Measurements from ENCODE around the gene THBS3.

THBS3 gene

DNA sequence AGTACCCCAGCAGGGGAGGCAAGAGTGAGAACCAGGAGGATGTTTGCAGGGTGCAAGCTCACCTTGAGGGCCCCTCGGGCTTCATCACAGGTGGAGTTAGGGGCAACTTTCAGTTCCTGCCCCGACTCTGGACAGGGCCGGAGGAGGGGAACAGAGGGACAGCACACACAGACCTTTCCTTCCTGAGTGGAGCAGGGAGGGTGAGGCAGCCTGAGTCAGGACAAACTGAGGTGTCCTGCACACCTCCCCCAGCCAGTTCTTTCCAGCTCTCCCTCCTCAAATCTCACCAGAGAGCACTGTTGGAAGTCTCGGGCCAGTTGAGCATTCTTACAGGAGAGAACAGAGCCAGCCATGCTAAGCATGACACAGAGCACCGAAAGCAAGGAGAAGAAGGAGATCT is 46.1 kb upstream of the THBS3 start:
- TF ChIP-seq, protein P1, sequence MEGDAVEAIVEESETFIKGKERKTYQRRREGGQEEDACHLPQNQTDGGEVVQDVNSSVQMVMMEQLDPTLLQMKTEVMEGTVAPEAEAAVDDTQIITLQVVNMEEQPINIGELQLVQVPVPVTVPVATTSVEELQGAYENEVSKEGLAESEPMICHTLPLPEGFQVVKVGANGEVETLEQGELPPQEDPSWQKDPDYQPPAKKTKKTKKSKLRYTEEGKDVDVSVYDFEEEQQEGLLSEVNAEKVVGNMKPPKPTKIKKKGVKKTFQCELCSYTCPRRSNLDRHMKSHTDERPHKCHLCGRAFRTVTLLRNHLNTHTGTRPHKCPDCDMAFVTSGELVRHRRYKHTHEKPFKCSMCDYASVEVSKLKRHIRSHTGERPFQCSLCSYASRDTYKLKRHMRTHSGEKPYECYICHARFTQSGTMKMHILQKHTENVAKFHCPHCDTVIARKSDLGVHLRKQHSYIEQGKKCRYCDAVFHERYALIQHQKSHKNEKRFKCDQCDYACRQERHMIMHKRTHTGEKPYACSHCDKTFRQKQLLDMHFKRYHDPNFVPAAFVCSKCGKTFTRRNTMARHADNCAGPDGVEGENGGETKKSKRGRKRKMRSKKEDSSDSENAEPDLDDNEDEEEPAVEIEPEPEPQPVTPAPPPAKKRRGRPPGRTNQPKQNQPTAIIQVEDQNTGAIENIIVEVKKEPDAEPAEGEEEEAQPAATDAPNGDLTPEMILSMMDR (conservative IDR thresholded peaks at IDR 0.05; ENCODE audit: low read depth), result no peak
- DNase-seq (ENCODE audit: low spot score), result no peak
- ChIA-PET POLR2A (ENCODE audit: low non-redundant PET) (interaction anchor here (0.6 kb wide), 1 partner anchor 46 kb away, joined by 4 read pairs; no protein-coding TSS in a partner anchor), CTCF (interaction anchor here (0.5 to 0.7 kb wide), 2 partner anchors 113 to 576 kb away, joined by 3 read pairs; no protein-coding TSS in a partner anchor)
- peak overlapping the region; percentile 92 for H3K27ac ChIP-seq

DNA sequence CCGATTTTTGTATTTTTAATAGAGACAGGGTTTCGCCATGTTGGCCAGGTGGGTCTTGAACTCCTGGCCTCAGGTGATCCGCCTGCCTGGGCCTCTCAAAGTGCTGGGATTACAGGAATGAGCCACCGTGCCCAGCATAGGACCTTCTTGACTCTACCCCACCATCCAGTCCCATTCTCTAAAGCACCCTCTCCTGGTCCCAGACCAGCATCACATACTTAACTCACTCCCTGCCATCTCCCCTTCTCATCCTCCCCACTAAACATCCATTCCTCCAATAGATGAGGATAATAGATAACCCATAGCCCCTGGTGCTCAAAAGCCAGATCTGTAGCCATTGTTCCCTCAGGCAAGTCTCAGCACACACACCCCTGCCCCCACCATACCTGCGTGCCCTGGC is 45.5 kb upstream of the THBS3 start:
- TF ChIP-seq, protein P1 (conservative IDR thresholded peaks at IDR 0.05; ENCODE audit: low read depth), result no peak
- POLR2A ChIA-PET (ENCODE audit: low non-redundant PET), result interaction anchor here (0.6 kb wide), 1 partner anchor 45 kb away, joined by 4 read pairs; no protein-coding TSS in a partner anchor
- CTCF ChIA-PET, result no interaction called here
- peak overlapping the region; percentile 92 for H3K27ac ChIP-seq
- DNase-seq (ENCODE audit: low spot score), result no peak

DNA sequence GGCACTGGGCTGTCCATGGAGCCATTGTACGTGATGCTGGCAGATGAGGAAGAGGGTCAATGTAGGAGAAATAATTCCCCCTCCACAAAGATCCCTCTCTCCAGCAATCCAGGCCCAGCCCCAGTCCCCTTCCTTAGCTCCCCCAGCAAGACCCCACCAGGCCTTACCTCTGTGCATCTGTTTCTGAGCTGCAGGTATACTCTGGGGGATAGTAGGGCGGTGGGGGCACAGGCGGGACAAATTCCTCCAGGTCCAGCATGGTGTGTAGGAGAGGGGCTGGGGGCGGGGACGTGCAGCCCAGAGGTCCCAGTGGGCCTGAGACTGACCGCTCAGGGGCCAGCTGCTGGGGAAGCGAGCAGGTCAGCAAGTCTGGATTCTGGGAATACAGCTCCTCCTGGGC is 43.9 kb upstream of the THBS3 start:
- ChIA-PET CTCF (interaction anchor here (0.6 to 3.7 kb wide), 18 partner anchors 10 to 341 kb away, joined by 3 to 34 read pairs (median 5); partner anchors contain the start of genes CLK2, FDPS, RUSC1 and SCAMP3), POLR2A (ENCODE audit: low non-redundant PET) (interaction anchor here (0.6 kb wide), 1 partner anchor 8 kb away, joined by 6 read pairs; no protein-coding TSS in a partner anchor)
- TF ChIP-seq, protein P1 (conservative IDR thresholded peaks at IDR 0.05; ENCODE audit: low read depth), result no peak
- peak overlapping the region; percentile 63 for H3K27ac ChIP-seq
- no peak for DNase-seq (ENCODE audit: low spot score)

DNA sequence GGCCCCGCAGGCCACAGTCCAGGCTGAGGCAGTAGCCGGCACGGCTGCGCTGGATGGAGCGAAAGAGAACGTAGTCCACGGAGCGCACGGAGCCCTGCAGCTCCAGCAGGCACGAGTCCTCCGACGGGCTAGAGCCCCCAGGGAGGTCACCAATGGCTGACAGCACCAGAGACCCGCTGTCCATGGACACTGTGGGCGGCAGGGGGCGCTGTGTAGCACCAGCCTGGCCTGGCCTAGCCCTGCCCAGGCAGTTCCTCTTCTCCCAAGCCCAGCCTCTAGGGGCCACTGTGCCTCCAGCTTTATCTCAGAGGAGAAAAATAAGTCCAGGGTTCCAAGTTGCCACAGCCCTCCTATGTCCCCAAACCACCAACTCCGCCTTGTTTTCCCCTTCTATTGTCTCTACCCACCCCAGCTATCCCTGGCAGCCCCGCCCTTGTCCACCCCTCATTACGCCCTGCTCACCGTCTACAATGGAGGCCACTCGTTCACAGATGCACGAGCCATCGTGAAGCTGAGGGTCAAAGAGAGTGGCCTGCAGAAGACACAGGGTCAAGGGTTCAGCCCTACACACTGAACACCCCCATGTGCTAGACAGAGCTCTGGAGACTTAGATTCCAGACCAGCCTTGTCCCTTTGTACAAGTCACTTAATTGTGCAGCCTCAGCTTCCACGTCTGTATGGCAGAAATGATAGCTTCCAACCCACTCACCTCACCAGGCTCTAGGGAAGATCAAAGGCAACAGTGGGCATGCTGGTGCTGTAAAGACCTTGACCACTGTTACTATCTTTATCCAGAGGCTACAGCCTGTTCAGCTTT is 43.1 kb upstream of the THBS3 start:
- H3K27ac ChIP-seq, result peak overlapping the region; percentile 63
- ChIA-PET CTCF (interaction anchor here (0.5 to 3.7 kb wide), 32 partner anchors 8 to 479 kb away, joined by 3 to 34 read pairs (median 4); partner anchors contain the start of genes CLK2, FDPS, HCN3 and RUSC1), POLR2A (ENCODE audit: low non-redundant PET) (interaction anchor here (0.5 kb wide), 1 partner anchor 896 kb away, joined by 3 read pairs; no protein-coding TSS in a partner anchor)
- peak; percentile 94 for DNase-seq (ENCODE audit: low spot score)
- TF ChIP-seq, protein P1 (conservative IDR thresholded peaks at IDR 0.05; ENCODE audit: low read depth), result peak; percentile 98

DNA sequence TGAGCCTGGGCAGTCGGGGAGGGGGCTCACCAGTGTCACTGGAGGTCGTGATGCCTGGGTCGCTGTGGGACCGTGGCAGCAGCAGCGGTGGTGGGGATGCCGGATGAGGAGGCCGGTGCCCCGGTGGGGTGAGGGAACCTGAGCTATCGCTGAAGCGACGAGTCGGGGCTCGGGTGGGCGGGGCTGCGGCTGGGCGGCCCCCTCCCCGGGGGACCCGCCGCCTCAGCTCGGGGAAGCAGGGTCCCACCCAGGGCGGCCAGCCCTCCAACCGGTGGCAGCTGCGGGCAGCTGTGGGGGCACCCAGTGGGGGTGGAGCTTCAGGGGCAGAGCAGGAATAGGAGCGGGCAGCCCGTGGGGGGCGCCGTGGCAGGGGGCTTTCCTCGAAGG is 42.5 kb upstream of the THBS3 start:
- DNase-seq (ENCODE audit: low spot score), result no peak

More for the DNA sequence above, 42.5 kb upstream of the THBS3 start:
- H3K27ac ChIP-seq, result peak overlapping the region; percentile 63
- ChIA-PET CTCF (interaction anchor here (0.5 to 3.7 kb wide), 21 partner anchors 9 to 479 kb away, joined by 3 to 34 read pairs (median 4); partner anchors contain the start of genes CLK2, FDPS, RUSC1 and SCAMP3), POLR2A (ENCODE audit: low non-redundant PET) (no interaction called here)
- TF ChIP-seq, protein P1 (conservative IDR thresholded peaks at IDR 0.05; ENCODE audit: low read depth), result no peak
